NCI-H1436 (cell line): Measurements from ENCODE around the gene DIDO1.

Experiments
- DNase-seq: peaks from one replicate; lab custom pipeline; 2025; lab: John Stamatoyannopoulos, UW

The DIDO1 gene

GRCh38 chr20:62951143-62951895 lies 25.0 kb upstream of the DIDO1 start:
- DNase-seq, result no peak

GRCh38 chr20:62950741-62951140 lies 24.4 kb upstream of the DIDO1 start:
- DNase-seq, result no peak

GRCh38 chr20:62949962-62950361 lies 23.7 kb upstream of the DIDO1 start:
- no peak for DNase-seq

DNA sequence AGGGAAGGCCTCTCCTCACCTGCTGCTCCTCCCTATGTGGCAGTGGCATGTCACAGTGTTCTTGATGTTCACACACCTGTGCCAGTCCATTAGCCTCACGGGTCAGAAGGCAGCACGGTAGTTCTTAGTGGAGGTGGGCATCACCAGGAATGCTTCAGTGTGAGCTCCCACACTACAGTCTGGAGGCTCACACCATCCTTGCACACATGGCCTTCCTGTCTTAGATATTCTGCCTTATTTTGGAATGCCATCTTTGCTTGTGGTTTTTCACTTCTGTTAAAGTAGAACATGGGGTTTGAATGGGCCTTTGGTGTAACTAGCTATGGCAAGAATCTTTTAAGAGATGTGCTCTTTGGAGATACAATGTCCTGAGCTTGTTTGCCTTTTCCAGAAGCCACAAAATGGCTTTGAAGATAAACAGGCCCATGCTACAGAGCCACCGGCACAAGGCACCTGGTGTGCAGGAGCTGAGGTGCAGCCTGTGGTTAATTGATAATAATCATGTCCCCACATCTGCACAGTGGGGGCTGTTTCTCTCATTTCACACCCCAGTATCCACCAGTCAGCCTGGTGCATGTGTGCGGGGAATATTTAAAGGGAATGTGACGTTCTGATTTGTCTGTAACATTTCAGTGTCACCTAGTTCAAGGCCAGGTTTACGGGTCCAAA lies 23.0 kb upstream of the DIDO1 start:
- no peak for DNase-seq

- no peak for DNase-seq
Observed at GRCh38 chr20:62947532-62948300, 21.4 kb upstream of the DIDO1 start.

- DNase-seq, result no peak
Observed at GRCh38 chr20:62946918-62947317, 20.6 kb upstream of the DIDO1 start.

- DNase-seq, result no peak
Observed at GRCh38 chr20:62945771-62946339, 19.6 kb upstream of the DIDO1 start.

GRCh38 chr20:62944746-62945145 lies 18.4 kb upstream of the DIDO1 start:
- no peak for DNase-seq

DNA sequence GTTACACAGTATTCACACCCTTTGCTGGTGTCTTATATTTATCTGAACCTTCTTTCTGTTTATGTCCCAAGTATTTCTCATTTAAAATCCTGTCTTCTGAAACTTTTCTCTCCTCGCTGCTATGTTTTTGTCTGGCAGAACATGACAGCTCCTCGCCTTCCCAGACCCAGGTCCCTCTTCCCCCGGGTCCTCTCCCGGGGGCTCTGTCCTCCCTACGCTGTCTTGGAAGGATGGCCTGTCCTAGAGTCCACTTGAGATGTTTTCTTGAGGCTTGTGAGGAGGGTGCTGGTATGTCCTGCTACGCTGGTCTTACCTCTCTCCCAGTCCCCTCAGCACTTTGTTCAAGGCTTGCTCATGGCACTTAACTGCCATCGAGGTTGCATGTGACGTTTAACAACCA lies 17.9 kb upstream of the DIDO1 start:
- DNase-seq, result no peak

DNA sequence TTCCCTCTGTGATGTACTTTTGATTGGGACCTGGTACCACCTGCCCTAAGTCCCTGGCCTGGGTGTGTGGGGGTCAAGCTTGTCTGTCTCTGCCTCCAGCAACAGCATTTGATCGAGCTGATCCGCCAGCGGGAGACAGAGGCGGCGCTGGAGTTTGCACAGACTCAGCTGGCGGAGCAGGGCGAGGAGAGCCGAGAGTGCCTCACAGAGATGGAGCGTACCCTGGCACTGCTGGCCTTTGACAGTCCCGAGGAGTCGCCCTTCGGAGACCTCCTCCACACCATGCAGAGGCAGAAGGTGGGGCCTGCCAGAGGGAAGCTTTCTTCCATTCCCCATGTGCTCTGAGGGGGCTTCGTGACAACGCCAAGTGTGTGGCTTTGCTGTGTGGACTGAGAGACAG lies 17.1 kb upstream of the DIDO1 start:
- DNase-seq, result no peak

GRCh38 chr20:62942456-62942855 lies 16.2 kb upstream of the DIDO1 start:
- DNase-seq, result no peak

- no peak for DNase-seq
Observed at GRCh38 chr20:62941792-62942191, 15.5 kb upstream of the DIDO1 start.

GRCh38 chr20:62940875-62941274 lies 14.6 kb upstream of the DIDO1 start:
- DNase-seq, result no peak

DNA sequence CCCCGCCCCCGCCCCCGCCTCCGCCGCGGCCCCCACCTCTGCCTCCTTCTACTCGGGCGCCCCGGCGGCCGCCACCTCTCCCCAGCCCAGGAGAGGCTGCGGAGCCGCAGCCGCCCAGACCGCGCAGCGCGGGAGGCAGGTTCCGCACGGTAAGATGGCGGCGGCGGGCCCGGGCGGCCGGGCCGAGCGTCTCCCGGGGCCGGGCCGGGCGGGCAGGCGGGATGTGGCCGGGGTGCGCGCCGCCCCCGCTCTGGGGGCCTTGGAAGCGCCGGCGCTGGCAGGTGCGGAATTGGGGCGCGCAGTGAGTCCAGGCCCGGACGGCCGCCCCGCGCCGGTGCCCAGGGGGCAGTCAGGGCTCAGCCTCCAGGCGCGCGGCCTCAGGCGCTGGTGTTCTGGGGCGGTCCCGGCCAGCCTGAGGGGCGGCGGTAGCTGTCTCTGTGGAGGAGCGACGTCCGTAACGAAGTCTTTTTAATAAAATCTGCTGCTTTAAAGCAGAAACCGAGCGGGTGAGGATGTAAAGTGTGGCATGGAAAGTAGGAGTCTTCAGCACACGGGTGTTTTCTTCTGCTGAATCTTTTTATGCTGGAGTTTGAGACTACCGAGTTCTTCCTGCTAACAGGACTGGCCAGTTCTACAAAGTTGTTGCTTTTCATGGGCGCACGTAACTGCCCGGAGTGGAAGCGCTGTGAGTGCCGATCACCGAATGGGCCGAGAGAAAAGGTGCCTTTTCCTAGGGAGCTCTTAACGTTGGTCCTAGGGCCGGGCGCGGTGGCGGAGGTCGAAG lies 12.0 kb upstream of the DIDO1 start, which contains the start of gene GID8:
Gene GID8 (plus strand): TSS at position 43 of the 784 bp plus-strand sequence. CDS start 3,356 bp downstream, outside the sequence.
- DNase-seq, result no peak

GRCh38 chr20:62937268-62938104 lies 11.2 kb upstream of the DIDO1 start:
- peak; percentile 93 for DNase-seq

DNA sequence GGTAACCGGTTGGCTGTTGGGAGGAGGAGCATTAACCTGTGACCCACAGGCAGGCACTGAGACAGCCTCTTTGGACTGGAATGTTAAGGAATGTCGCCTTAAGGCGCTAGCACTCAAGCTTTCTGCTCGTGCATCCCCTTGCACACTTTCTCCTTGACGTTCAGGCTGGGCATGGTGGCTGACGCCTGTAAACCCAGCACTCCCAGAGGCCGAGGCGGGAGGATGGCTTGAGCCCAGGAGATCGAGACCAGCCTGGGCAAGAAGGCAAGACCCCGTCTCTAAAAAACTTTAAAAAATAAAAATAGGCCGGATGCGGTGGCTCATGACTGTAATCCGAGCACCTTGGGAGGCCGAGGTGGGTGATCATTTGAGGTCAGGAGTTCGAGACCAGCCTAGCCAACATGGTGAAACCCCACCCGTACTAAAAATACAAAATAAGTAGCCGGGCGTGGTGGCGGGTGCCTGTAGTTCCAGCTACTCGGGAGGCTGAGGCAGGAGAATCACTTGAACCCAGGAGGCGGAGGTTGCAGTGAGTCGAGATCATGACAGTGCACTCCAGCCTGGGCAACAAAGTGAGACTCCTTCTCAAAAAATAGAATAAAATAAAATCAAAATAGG lies 9.8 kb upstream of the DIDO1 start:
- DNase-seq, result no peak

GRCh38 chr20:62935204-62935967 lies 9.1 kb upstream of the DIDO1 start:
- no peak for DNase-seq

DNA sequence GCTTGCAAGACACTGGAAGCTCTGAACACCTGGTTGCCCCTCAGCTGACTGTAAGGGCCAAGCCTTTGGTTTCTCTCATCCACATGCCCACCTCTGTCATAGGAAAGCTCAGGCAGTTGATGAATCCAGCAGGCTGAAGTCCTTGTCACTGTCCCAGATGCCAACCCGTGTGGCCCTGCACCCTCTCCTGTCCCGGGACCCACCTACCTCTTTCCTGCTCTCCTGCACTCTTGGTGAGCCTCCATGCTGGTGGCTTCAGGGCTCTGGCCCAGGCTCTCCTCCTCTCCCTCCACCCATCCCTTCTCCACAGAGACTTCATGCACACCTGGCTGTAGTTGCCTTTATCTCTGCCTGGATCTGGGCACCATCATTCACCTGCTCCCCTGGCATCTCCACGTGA lies 7.7 kb upstream of the DIDO1 start:
- DNase-seq, result no peak

- DNase-seq, result no peak
Observed at GRCh38 chr20:62931464-62931863, 5.2 kb upstream of the DIDO1 start.
